ENCODE data around the gene ISLR2. TPM values are rescaled to one million over a fixed set of nuclear protein-coding genes. Genes with fewer than 3 reads are reported as not detected.
"Not testable (repeated sequence)": the region's sequence is repeated elsewhere in the genome, so short reads cannot be mapped to it uniquely, and the experiment has no call there.

Gene ISLR2
- total RNA-seq, 1 experiment from 2014 or later: 8.9 TPM

- CTCF ChIA-PET: interaction anchor here (1.3 to 2.3 kb wide), 2 partner anchors 55 to 199 kb away, joined by 3 to 9 read pairs; no protein-coding TSS in a partner anchor
- H3K27me3 Mint-ChIP-seq (ENCODE audit: low read depth); POLR2A ChIA-PET: not testable (repeated sequence)
These were observed 21.8 kb upstream of the ISLR2 start for GRCh38 chr15:74108611-74109010.

GRCh38 chr15:74109713-74110112 is 20.7 kb upstream of the ISLR2 start:
- CTCF ChIA-PET: interaction anchor here (1.3 kb wide), 1 partner anchor 198 kb away, joined by 6 read pairs; no protein-coding TSS in a partner anchor
- no peaks in the 10 kb centered on the region for H3K4me1 Mint-ChIP-seq
- POLR2A ChIA-PET: no interaction called here

More at GRCh38 chr15:74108611-74109010, 21.8 kb upstream of the ISLR2 start:
- not testable (repeated sequence) for H3K36me3 Mint-ChIP-seq, H3K4me1 Mint-ChIP-seq, H3K27ac Mint-ChIP-seq, H3K4me3 Mint-ChIP-seq
- peaks cover 13% of the 10 kb centered on the region for H3K9me3 Mint-ChIP-seq
- peak; percentile 47 for TF ChIP-seq CTCF (IDR thresholded peaks at IDR 0.05)
- ATAC-seq (peak; percentile 85), DNase-seq (ENCODE audit: low spot score) (peak; percentile 73)

GRCh38 chr15:74120426-74120825 is 10.0 kb upstream of the ISLR2 start:
- CTCF ChIA-PET: interaction anchor here (0.6 to 1.9 kb wide), 11 partner anchors 13 to 202 kb away, joined by 3 to 7 read pairs (median 3); no protein-coding TSS in a partner anchor
- H3K4me3 Mint-ChIP-seq: no peak overlapping the region
- TF ChIP-seq IRF1 (CRISPR knock-in tag; IDR thresholded peaks at IDR 0.05) (no peak), USF2 (CRISPR knock-in tag; IDR thresholded peaks at IDR 0.05) (no peak), MXD4 (CRISPR knock-in tag; IDR thresholded peaks at IDR 0.05; ENCODE audit: borderline replicate concordance) (no peak), AFF4 (CRISPR knock-in tag; IDR thresholded peaks at IDR 0.05; ENCODE audit: borderline replicate concordance) (no peak), EMX1 (CRISPR knock-in tag; IDR thresholded peaks at IDR 0.05) (no peak), ZNF423 (CRISPR knock-in tag; IDR thresholded peaks at IDR 0.05) (no peak), CBFB (CRISPR knock-in tag; IDR thresholded peaks at IDR 0.05; ENCODE audit: low read depth) (no peak), TEAD1 (CRISPR knock-in tag; IDR thresholded peaks at IDR 0.05) (no peak), PREB (CRISPR knock-in tag; IDR thresholded peaks at IDR 0.05; ENCODE audit: borderline replicate concordance) (no peak), ATF2 (CRISPR knock-in tag; IDR thresholded peaks at IDR 0.05; ENCODE audit: borderline replicate concordance, low read depth) (no peak), ZBTB21 (CRISPR knock-in tag; IDR thresholded peaks at IDR 0.05; ENCODE audit: borderline replicate concordance) (no peak)

More at GRCh38 chr15:74109713-74110112, 20.7 kb upstream of the ISLR2 start:
- TF ChIP-seq NR3C1 (CRISPR knock-in tag; conservative IDR thresholded peaks at IDR 0.05; ENCODE audit: low read depth) (no peak), ZNF396 (CRISPR knock-in tag; IDR thresholded peaks at IDR 0.05; ENCODE audit: borderline replicate concordance) (no peak), MYBL2 (CRISPR knock-in tag; IDR thresholded peaks at IDR 0.05) (no peak), ERG (CRISPR knock-in tag; IDR thresholded peaks at IDR 0.05) (no peak), USF1 (CRISPR knock-in tag; IDR thresholded peaks at IDR 0.05) (no peak), TCF7 (CRISPR knock-in tag; IDR thresholded peaks at IDR 0.05; ENCODE audit: low read depth) (no peak), ELF4 (CRISPR knock-in tag; IDR thresholded peaks at IDR 0.05; ENCODE audit: low read depth) (no peak), TP53 (CRISPR knock-in tag; IDR thresholded peaks at IDR 0.05) (no peak)
- no peak for DNase-seq (ENCODE audit: low spot score)
- H3K4me3 Mint-ChIP-seq: no peak overlapping the region
- H3K27ac Mint-ChIP-seq: no peak overlapping the region
- ATAC-seq: no peak
- H3K36me3 Mint-ChIP-seq: no peaks in the 10 kb centered on the region
- peaks cover 14% of the 10 kb centered on the region for H3K9me3 Mint-ChIP-seq
- H3K27me3 Mint-ChIP-seq (ENCODE audit: low read depth): no peaks in the 10 kb centered on the region

More at GRCh38 chr15:74120426-74120825, 10.0 kb upstream of the ISLR2 start:
- Mint-ChIP-seq H3K27me3 (ENCODE audit: low read depth) (peaks cover 14% of the 10 kb centered on the region), H3K27ac (no peak overlapping the region), H3K36me3 (peaks cover 9% of the 10 kb centered on the region), H3K9me3 (peaks cover 11% of the 10 kb centered on the region), H3K4me1 (peaks cover 47% of the 10 kb centered on the region)
- no peak for ATAC-seq
- POLR2A ChIA-PET: interaction anchor here (0.7 kb wide), 2 partner anchors 23 to 148 kb away, joined by 3 to 7 read pairs; no protein-coding TSS in a partner anchor
- no peak for DNase-seq (ENCODE audit: low spot score)

Data from WTC11 (cell line).